HepG2 (cell line): ENCODE data around the gene MTX2.

Source experiments
- CTCF ChIP-seq: sonication (generic); formaldehyde crosslinking; IDR thresholded peaks from 2 replicates; pipeline ENCODE4 v1.5.0; 2020; ENCODE audit warnings: mild to moderate bottlenecking, missing genetic modification reagents, moderate library complexity
- ERF ChIP-seq: IDR thresholded peaks from 2 replicates; pipeline ENCODE4 v1.6.1; 2018; ENCODE audit warnings: missing biosample characterization, missing genetic modification reagents
- KDM5A ChIP-seq: fragments of 200-600 bp; sonication (generic); IDR thresholded peaks from 2 replicates; pipeline ENCODE4 v1.7.0; 2018; ENCODE audit warnings: antibody characterized with exemption, mild to moderate bottlenecking, low read length, borderline replicate concordance
- MAX ChIP-seq: IDR thresholded peaks from 2 replicates; pipeline ENCODE4 v1.6.1; 2012; ENCODE audit warnings: inconsistent platforms

- TF ChIP-seq KDM5A, result no peak
- no peak for TF ChIP-seq CTCF (CRISPR knock-in tag)
- no peak for TF ChIP-seq MAX
- TF ChIP-seq ERF, result no peak
Measured at GRCh38 chr2:176325732-176326131, 56.5 kb downstream of the MTX2 start.
